Left ventricle myocardium superior (tissue), 1 donor: ENCODE results near the gene CLCN2. TPM values are rescaled to one million over a fixed set of nuclear protein-coding genes. Genes with fewer than 3 reads are reported as not detected.
"Not testable (repeated sequence)": the region's sequence is repeated elsewhere in the genome, so short reads cannot be mapped to it uniquely, and the experiment has no call there.

Experiments
- ATAC-seq: fragments of 200-7000 bp; cut with Tn5 transposase; one replicate; pipeline ENCODE4 v1.9.1; 2020; ENCODE audit warnings: mild to moderate bottlenecking, moderate library complexity
- DNase-seq: peaks from one replicate; pipeline ENCODE4 v3.0.0-alpha.2; 2020
- intact Hi-C: fragments of 100-400 bp; cut with micrococcal nuclease; formaldehyde crosslinking; loops from one replicate; pipeline ENCODE4 v1.11.0; 2022
- total RNA-seq: library from RNA; stranded (reverse); fragmentation: NEBNext Ultra II Directional; extraction: Animal tissue kit (Norgen Biotek cat#: 25700); gene quantifications from one replicate; pipeline ENCODE4 v1.2.1, GENCODE V29; 2021
- donor health status: DM: no; HTN: yes; CAD: no; lungs with severe emphysema.

Gene CLCN2
- total RNA-seq, 1 donor from 2014 or later = 3.6 TPM

GRCh38 chr3:184350618-184351017, 10.8 kb downstream of the CLCN2 start:
- DNase-seq = no peak

GRCh38 chr3:184349563-184350470, 11.6 kb downstream of the CLCN2 start:
- intact Hi-C loops = no loop called here
- ATAC-seq (no peak), DNase-seq (no peak)

More at GRCh38 chr3:184350618-184351017, 10.8 kb downstream of the CLCN2 start:
- no peak for ATAC-seq
- intact Hi-C loops = no loop called here

GRCh38 chr3:184348057-184348382, 13.4 kb downstream of the CLCN2 start:
- DNase-seq (no peak), ATAC-seq (no peak)
- intact Hi-C loops = no loop called here

- ATAC-seq (no peak), DNase-seq (no peak)
- intact Hi-C loops = no loop called here
Measured at GRCh38 chr3:184347321-184348056, 13.9 kb downstream of the CLCN2 start.

GRCh38 chr3:184346480-184347190, 14.8 kb downstream of the CLCN2 start:
- ATAC-seq = no peak
- peak; percentile 36 for DNase-seq
- intact Hi-C loops = no loop called here

GRCh38 chr3:184345317-184346144, 15.9 kb downstream of the CLCN2 start:
- intact Hi-C loops = no loop called here
- peak; percentile 75 for DNase-seq
- ATAC-seq = peak; percentile 84

GRCh38 chr3:184344579-184345316, 16.7 kb downstream of the CLCN2 start:
- no peak for ATAC-seq
- intact Hi-C loops = no loop called here
- peak; percentile 28 for DNase-seq

- DNase-seq (no peak), ATAC-seq (no peak)
Measured at GRCh38 chr3:184343200-184343876, 18.1 kb downstream of the CLCN2 start.

GRCh38 chr3:184341925-184342324, 19.5 kb downstream of the CLCN2 start:
- ATAC-seq (no peak), DNase-seq (no peak)
- intact Hi-C loops = no loop called here

More at GRCh38 chr3:184343200-184343876, 18.1 kb downstream of the CLCN2 start:
- intact Hi-C loops = no loop called here

- intact Hi-C loops, DNase-seq, ATAC-seq: not testable (repeated sequence)
Measured at GRCh38 chr3:184339451-184340135, 21.8 kb downstream of the CLCN2 start.

GRCh38 chr3:184339001-184339400, 22.4 kb downstream of the CLCN2 start:
- ATAC-seq (no peak), DNase-seq (no peak)
- intact Hi-C loops = no loop called here

- ATAC-seq = peak; percentile 36
- intact Hi-C loops = no loop called here
- DNase-seq = peak; percentile 91
Measured at GRCh38 chr3:184338511-184338945, 22.9 kb downstream of the CLCN2 start.

- DNase-seq (no peak), ATAC-seq (no peak)
- intact Hi-C loops = no loop called here
Measured at GRCh38 chr3:184337981-184338380, 23.4 kb downstream of the CLCN2 start.

GRCh38 chr3:184337399-184337714, 24.0 kb downstream of the CLCN2 start, which contains the start of gene FAM131A:
Gene FAM131A (plus strand): TSS chr3:184337600. CDS start chr3:184337631, 31 bp downstream.
- intact Hi-C loops = no loop called here
- DNase-seq (peak; percentile 78), ATAC-seq (peak; percentile 62)

GRCh38 chr3:184336547-184337398, 24.6 kb downstream of the CLCN2 start:
- intact Hi-C loops = no loop called here
- peak; percentile 52 for DNase-seq
- ATAC-seq = peak; percentile 53
